HG03378 (cell line): ENCODE results near the gene KMT5C.

ENCODE experiments used
- ATAC-seq: cut with Tn5 transposase; IDR thresholded peaks from one replicate; pipeline ENCODE4 v1.9.1; 2021; ENCODE audit warnings: mild to moderate bottlenecking, moderate library complexity; ENCODE audit not compliant: unreplicated experiment

Gene KMT5C

GRCh38 chr19:55339105-55339888 is at the start of gene KMT5C:
Gene KMT5C, plus strand, starts transcription at chr19:55339876. Its CDS starts 2,061 bp downstream, at chr19:55341937.
- peak; percentile 86 for ATAC-seq

GRCh38 chr19:55297267-55297666 is 42.4 kb upstream of the KMT5C start:
- no peak for ATAC-seq

GRCh38 chr19:55299991-55300390 is 39.7 kb upstream of the KMT5C start:
- ATAC-seq, result no peak

GRCh38 chr19:55300886-55301458 is 38.7 kb upstream of the KMT5C start:
- ATAC-seq, result no peak

GRCh38 chr19:55301459-55302317 is 38.0 kb upstream of the KMT5C start:
- ATAC-seq, result peak; percentile 60

- no peak for ATAC-seq
Measured at GRCh38 chr19:55302318-55302703, 37.4 kb upstream of the KMT5C start.

- no peak for ATAC-seq
Measured at GRCh38 chr19:55303477-55303876, 36.2 kb upstream of the KMT5C start.

GRCh38 chr19:55304279-55304978 is 35.2 kb upstream of the KMT5C start:
- ATAC-seq, result no peak

GRCh38 chr19:55304980-55305379 is 34.7 kb upstream of the KMT5C start:
- no peak for ATAC-seq

GRCh38 chr19:55305491-55305890 is 34.2 kb upstream of the KMT5C start:
- ATAC-seq, result no peak

- no peak for ATAC-seq
Measured at GRCh38 chr19:55305983-55306562, 33.6 kb upstream of the KMT5C start.

GRCh38 chr19:55306712-55307111 is 33.0 kb upstream of the KMT5C start:
- no peak for ATAC-seq

GRCh38 chr19:55308281-55308680 is 31.4 kb upstream of the KMT5C start:
- no peak for ATAC-seq

GRCh38 chr19:55309448-55309847 is 30.2 kb upstream of the KMT5C start:
- no peak for ATAC-seq

GRCh38 chr19:55310498-55310897 is 29.2 kb upstream of the KMT5C start:
- no peak for ATAC-seq

- ATAC-seq, result no peak
Measured at GRCh38 chr19:55311397-55311796, 28.3 kb upstream of the KMT5C start.

GRCh38 chr19:55311797-55312196 is 27.9 kb upstream of the KMT5C start:
- ATAC-seq, result no peak

- no peak for ATAC-seq
Measured at GRCh38 chr19:55312621-55313512, 26.8 kb upstream of the KMT5C start.

- ATAC-seq, result no peak
Measured at GRCh38 chr19:55314396-55314795, 25.3 kb upstream of the KMT5C start.
